CD4-positive, alpha-beta T cell treated with Interleukin-12 subunit alpha and Interleukin-12 subunit beta, for 1 hour (primary cell): ENCODE measurements around the gene ANO2.
"Not testable (repeated sequence)": the region's sequence is repeated elsewhere in the genome, so short reads cannot be mapped to it uniquely, and the experiment has no call there.

ENCODE experiments used
- DNase-seq: peaks from one replicate; pipeline ENCODE4 v3.0.0-alpha.2; 2020

The ANO2 gene

DNA sequence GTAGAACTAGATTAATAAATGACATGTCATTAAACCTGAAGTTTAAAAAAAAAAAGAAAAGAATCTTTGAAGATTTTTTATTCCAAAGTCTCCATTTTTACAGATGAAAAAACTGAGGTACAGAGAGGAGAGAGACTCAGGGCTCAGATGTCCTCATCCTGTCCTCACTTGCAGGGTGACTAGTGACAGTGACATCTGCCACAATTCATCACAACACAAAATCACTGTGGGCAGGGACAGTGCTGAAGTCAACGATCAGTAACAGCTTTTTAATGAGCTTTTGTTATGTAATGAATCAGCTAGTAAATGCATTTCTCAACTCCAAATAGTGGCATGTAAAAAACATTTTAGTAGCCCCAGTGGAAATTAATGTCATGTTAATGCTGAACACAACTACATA, 374.6 kb downstream of the ANO2 start:
- no peak for DNase-seq

DNA sequence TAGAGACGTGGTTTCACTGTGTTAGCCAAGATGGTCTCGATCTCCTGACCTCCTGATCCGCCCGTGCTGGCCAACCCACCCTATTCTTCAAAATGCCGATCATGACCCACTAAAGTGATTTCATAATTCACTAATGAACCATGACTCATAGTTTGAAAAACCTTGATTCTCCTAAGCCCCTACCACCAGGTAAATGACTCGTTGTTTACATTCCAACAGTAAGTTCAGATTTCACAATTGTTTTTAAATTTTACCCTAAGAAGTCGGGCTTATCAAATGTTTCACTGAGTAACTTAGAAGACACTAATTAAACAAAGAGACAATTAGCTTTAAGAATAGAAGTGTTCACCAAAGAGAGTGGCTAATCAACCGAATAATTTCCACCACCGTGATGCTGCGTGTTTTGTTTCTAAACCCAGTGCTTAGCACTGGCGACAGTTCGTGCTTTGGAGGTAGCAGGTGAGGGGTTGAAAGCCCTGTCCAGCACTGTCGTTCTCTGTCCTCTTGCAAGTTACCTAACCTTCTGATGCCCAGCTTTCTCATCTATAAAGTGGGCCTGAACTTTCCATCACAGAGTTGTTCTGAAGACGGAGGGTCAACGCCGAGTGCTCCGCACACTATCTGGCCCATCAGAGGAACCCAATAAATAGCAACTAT, 376.6 kb downstream of the ANO2 start:
- no peak for DNase-seq

DNA sequence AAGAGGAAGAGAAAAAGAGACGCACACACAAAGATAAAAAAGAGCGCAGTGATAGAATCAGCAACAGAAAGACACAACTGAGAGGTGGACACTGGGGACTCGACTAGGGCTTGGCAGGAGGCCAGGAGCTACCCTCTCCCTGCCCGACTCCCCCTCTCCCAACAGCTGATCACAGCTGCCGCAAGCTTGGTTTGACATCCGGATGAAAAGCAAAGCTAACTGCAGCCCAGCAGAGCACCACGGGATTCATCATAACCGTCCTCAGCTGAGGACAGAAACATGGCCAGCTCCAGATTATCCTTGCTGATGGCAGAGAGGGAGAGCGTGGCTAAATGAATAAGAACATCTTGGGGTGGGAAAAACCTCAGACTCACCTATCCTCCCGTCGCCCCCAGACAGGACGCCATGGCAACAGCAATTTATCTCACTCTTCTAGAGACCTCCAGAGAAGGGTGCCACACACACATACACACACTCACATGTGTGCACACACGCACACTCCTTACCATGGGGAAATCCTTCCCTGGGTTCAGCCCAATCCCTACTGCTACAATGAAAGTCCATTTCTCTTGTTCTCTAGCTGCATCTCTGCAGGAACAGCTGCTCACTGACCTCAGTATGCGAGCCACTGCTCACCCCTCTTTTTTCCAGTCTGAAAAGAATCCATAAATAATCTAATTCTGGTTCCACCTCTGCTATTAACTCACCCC, 377.9 kb downstream of the ANO2 start:
- no peak for DNase-seq

DNA sequence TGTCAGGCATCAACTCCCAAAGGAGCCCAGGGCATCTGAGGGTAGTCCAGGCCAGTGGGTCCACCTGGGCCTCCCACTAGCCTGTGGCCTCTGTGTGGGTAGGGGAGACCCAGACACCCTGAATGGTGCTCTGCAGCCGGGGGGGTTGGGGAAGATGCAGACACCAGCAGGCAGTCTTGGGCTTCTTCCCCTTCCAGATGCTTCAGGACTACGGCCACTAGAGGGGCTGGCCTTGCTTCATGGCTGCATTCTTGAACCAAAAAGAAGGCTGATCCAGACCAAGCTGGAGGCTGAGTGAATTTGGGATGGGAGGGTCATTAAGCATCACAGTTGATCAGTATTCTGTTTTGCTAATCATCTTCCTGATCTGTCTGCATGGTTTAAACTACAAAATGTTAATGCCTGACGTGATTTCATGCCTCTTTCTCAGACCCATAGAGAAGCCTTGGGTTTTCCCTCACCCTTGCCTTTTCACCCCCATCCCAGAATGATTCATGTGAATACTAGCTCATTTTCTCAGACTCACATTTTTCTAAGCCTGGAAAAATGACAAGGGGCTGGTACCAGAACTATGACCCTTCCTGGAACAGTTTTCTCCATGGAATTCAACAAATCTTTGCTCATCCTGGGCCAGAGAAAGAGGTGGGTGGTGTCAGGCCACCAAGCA, 379.0 kb downstream of the ANO2 start:
- DNase-seq: no peak

DNA sequence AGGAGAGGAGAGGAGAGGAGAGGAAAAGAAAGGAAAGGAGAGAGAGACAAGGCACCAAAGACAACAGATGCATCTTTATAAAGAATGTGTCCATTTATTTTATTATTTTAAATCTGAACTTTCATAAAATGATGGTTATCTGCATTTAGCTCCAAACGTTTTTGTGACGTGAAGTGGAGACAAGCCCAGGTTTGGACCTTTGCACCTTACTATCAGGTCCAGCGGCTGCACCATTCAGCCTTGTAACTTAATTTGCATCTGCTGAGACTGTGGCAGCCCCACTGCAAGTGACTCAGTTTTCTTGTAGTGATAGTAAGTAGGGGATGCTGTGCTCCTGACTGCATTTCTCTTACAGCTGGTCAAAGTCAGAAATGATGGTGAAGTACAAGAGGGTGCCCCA, 382.5 kb downstream of the ANO2 start:
- no peak for DNase-seq

DNA sequence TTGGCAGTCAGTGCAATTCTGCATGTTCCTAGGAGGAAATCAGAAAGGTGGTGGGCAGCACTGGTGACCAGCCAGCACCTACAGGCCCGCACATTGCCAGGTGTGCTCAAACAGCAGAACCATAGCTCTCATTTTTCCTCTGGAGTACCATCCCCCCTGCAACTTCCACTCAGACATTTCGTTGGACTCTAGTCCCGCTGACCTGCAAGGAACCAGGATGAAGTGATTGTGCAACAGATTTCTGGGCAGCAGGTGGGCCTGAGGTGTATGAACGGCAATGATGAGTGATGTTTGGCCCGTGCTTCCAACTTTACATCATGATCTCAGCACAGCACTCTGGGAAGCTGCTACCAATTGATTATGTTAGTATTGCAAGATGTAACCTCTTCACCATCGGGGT, 383.2 kb downstream of the ANO2 start:
- no peak for DNase-seq

DNA sequence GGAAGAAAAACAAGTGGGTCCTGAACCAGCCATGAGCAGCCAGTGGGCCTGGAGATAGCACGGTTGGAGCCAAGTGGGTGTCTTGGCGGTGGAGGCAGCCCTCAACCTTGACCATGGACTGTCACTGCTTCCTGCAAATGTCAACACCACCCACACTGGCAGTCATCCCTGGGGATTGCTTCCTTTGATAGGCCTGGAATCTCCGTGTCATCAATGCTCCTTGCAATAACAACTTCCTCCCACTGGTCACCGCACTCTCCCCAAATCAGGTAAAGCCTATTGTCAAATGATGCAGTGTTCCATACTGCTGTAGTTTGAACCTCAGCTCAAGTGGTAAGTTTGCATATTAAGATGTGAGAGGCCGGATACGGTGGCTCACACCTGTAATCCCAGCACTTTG, 384.0 kb downstream of the ANO2 start:
- DNase-seq: no peak

DNA sequence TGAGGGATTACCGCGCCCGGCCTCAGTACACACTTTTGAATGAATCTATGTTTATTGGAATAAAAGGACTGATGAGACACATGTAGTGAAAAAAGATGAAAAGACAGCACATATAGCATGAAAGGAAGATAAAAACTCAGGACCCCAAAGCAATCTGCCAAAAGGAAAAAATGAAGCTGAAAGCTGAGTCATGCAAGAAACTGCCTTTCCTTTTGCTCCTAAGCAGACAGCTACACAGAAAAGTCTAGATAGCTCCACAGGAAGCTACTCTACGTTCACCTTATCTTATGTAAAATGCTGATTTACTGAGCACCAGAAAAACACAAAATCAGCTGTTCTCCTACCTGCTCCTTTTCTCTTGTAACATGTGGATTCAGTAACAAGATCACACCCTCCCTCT, 384.8 kb downstream of the ANO2 start:
- DNase-seq: no peak

DNA sequence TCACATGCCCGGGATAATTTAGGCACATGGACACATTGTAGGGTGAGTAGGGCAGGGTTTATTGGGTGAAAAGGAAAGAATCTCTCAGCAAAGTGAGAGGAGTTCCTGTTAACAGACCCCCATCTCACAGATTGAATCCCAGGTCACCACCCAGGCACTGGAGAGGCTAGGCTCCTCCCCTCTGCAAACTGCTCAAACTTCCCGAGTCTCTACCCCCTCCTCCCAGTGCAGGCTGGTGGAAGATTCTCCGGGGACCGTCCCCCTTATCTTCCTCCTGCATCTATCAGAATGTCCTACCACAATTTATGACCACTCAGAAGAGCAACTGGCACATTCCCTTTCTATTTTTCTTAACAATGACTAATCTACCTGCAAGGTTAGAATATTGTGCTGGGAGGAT, 387.2 kb downstream of the ANO2 start:
- no peak for DNase-seq

DNA sequence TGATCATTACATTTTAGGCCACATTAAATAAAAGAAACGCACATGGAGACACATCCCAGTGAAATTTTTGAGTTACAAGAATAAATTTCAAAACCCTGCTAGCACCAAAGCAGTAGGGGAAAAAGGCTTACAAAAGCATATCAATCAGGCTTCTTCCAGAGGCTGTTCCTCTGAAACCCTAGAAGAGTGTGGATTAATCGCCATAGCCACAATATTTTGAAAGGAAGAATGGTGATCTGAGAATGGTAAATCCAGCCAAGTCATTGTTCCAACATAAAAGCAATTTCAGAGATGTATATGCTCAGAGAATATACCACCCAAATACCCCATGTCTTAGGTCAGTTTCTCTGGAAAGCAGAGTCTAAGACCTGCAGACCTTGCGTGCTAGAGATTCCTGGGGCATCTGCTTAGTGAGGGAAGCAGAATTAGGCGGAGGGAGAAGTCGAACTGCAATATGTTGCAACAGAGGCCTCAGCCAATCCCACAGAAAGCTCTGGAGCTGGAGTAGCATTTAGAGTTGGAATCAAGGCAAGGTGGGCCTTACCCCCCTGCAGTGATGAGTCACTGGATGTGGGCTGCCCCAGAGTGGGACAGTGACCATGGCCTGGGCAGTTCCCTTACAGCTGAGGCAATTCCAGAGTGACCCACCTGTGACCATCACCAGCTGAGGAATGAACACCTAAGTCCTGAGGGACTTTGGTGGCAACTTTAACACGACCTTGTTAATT, 387.9 kb downstream of the ANO2 start:
- no peak for DNase-seq

DNA sequence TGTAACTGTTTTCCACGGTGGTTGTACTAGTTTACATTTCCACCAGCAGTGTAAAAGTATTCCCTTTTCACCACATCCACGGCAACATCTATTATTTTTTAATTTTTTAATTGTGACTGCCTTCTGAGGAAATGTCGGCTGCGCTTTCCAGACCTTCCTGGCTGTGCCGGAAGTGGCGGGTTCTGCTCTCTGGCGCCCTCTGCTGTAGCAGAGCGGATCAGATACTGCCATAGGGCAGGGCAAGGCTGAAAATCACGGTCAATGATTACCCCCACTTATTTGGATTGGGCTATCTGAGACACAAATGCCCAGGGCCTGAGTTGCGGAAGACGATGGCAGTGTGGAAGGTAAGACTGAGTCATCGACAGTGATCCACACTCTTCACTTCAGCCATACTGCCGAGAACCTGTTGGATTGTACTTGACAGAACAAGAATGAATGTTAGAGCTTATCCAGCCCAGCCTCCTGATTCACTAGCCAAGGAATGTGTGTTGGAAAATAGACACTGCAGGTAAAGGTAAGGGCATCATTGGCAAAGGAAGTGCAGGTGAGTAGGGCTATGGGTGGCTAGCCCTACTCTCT, 388.9 kb downstream of the ANO2 start:
- DNase-seq: no peak

DNA sequence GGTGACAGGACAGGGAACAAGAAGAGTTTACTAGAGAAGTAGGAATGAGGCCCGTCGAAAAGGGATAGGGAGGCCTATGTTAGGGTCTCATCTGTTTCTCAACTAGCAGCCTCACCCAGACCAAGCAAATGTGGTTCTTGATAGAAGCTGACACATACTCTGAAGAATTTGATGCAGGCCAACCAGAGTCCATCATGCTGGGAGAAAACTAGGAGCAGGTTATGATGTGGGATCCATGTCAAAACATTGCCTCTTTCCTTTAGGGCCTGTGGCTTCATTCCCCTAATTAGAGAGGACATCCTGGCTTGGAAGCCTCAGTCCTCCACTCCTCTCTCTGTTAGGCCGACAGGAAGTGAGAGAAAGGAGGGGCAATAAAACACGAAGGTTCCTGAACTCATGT, 390.3 kb downstream of the ANO2 start:
- no peak for DNase-seq

DNA sequence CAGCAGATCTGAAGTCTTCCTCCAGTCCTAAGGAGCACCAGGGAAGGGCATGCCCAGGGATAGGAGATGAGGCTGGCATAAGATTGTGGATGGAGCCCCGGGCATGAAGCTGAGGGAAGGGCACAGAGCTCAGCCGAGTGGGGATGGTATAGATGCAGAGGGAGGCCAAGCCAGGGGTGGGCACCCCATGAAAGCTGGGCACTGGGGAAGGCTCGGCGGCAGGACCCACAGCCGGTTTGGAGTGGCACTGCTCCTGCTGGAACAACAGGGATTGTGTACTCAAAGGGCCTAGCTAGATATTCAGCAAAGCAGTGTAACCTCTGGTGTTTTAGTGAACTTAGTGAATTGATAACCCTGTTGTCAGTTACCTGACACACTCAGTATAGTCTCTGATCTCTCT, 396.0 kb downstream of the ANO2 start:
- no peak for DNase-seq

DNA sequence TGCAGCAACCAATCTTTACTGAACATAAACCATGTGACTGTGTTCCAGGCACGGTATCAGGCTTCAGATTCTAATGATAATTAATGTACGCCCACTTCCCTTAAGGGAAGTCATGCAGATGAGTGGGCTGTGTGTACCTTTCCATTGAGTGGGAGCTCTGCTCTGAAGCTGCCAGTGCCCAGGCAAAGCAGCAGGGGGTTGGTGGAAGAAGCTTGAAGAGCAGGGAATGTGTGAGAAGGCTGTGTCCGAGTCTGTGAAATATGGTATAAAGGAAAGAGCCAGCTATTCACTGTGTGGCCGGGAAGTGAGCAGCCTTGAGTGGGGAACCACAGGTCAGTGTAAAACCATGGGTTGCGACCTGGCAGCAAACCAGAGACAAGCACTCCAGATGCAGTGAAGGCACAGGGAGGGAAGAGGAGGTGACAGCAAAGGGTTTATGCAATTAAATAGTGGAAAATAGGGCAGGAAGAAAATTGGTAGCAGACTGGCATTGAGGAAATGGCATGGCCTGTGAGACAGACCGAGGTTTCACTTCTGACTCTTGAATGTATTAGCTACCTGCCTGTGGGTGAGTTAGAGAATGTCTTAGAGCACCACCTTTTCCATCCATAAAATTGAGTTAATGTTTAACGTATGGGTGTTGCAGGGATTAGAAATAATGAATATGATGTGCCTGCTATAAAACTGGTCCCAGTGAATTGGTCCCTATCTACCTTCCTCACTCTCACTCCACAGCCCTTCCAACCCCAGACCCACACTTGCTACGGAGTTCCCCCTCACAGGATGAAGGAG, 396.7 kb downstream of the ANO2 start:
- DNase-seq: no peak

DNA sequence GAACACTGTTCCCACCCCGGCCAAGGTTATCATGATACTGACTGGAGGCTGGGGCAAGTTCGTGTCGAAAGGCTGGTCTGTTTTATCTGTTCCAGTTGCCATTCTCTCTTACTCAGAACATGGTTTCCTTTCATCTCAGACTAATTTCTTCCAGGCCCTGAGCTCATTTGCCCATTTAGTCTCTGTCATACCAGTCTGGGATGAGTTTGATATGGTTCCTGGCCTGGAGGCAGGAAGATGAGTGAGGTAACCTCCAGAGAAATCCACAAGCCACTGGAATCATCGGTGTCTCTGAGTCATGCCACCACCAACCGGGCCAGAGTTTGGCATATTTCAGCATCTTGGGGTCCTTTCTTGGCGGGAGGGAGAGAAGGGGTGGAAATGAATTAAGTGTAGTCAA, 398.4 kb downstream of the ANO2 start:
- DNase-seq: no peak

DNA sequence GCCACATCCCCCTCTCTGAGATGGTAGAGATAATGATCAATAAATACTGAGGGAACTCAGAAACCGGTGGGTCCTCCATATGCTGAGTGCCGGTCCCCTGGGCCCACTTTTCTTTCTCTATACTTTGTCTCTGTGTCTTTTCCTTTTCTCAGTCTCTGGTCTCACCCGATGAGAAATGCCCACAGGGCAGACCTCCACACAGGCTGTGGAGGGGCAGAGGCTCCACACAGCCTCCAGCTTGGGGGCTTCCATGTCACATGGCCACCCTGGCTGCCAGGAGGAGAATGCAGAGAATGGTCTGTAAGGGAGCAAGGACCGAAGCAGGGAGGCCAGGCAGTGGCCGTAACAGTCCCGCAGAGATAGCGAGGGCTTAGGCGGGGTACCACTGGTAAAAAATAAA, 407.3 kb downstream of the ANO2 start:
- no peak for DNase-seq

DNA sequence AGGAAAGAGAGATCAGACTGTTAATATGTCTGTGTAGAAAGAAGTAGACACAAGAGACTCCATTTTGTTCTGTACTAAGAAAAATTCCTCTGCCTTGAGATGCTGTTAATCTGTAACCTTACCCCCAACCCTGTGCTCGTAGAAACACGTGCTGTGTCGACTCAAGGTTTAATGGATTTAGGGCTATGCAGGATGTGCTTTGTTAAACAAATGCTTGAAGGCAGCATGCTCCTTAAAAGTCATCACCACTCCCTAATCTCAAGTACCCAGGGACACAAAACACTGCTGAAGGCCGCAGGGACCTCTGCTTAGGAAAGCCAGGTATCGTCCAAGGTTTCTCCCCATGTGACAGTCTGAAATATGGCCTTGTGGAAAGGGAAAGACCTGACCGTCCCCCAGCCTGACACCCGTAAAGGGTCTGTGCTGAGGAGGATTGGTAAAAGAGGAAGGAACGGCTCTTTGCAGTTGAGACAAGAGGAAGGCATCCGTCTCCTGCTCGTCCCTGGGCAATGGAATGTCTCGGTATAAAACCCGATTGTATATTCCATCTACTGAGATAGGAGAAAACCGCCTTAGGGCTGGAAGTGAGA, 407.9 kb downstream of the ANO2 start:
- DNase-seq: not testable (repeated sequence)

DNA sequence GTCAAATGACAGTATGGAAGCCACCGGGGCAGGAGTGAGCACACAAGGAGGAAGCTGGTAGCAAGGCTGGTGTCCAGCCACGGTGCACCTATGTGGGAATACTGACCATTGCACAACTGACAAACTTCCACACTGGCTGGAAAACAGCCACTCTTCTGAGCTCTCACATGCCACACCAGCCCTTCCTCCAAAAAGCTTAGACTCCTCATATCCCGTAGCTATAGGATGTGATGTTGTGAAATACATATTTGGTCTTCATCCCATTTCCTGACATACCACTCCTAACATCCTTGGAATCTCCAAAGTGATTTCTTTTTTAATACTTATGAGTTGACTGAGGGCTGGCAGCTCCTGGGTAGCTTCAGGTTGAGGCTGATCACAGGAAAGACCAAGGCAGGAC, 409.5 kb downstream of the ANO2 start:
- no peak for DNase-seq

DNA sequence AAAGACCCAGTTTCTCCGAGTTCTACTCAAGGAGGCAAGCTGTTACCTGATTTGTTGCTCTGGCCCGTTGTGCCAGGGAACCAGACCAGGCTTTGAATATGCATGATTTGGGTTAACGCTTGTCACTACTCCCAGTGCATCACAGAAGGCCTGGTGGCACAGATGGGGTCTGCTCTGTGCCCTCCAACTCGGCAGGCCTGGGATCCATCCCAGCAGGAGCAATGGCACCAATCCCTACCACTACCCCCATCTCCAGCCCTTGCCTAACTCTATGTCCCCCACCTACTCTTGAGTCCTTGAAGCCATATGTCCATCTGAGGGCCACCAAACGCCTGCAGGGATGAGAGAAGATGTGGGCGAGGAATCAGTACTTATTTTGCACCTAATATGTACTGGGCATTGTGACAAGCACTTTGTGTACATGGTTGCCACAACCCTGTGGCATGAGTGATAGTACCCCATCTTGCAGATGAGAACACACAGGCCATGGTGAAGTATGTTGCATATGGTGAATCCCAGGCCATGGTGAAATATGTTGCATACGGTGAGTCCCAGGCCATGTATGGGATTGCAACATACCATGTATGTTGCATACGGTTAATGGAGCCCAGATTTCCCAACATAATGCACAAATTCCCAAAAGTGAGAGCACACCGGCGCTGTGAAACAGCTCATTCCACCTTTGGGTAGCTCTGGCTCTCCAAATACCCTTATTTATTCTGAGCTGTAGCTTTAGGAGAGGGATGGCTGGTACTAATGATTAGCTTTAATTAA, 410.4 kb downstream of the ANO2 start:
- no peak for DNase-seq

DNA sequence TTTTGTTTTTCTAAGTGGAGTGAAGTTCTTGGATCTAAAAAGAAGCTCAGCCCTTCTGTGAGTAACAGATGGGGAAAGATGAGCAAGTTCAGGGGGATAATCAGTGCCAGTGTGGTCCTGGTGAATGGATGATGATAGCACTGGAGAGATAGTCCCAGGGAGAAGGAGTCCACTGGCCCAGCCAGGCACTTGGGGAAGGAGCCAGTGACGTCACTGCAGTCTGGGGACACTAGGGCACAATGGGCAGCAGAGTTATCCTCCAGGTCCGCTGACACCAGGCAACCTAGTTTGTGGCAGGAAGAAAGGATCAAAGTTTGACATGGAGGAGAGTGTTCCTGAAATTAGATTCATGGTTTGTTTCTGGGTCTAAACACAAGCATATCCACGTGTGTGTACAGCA, 411.7 kb downstream of the ANO2 start:
- no peak for DNase-seq

DNA sequence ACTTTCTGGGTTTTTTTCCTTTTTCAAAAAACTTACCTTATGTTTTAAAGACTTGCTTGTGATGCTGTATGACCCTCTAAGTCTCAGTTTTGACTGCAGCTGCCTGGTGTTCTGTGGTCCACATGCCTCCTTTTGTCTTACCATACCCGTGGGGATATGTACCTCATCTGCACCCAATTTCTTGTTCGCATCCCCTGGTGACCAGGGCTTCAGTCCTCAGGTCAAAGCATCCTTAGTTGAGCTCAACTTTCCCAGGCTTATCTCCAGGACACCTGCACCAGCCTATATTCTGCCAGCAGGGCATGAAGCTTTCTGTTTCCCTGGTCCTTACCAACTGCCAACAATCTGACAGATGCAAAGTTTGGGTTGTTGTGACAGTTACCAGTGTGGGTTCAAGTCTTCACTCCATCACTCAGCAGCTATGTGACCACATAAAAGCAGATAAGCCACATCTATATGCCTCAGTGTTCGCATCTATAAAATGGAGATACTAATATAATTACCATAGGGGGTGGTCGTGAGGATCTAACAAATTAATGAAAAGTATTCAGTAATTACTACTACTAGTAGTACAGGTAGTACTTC, 419.2 kb downstream of the ANO2 start:
- DNase-seq: no peak
